Kidney epithelial cell (primary cell): ENCODE measurements around the gene MYO18B. TPM values are rescaled to one million over a fixed set of nuclear protein-coding genes. Genes with fewer than 3 reads are reported as not detected.
"Not testable (repeated sequence)": the region's sequence is repeated elsewhere in the genome, so short reads cannot be mapped to it uniquely, and the experiment has no call there.

ENCODE experiments used
- DNase-seq: peaks from one replicate; pipeline ENCODE4 v3.0.0-alpha.2; 2010; ENCODE audit warnings: low read depth
- H3K27me3 ChIP-seq: 2 replicates; pipeline ENCODE4 v1.6.0; 2011; ENCODE audit warnings: low read length; ENCODE audit not compliant: control insufficient read depth, insufficient read depth
- H3K36me3 ChIP-seq: 2 replicates; pipeline ENCODE4 v1.5.1; 2011; ENCODE audit warnings: low read length; ENCODE audit not compliant: control insufficient read depth, insufficient read depth
- H3K4me3 ChIP-seq: 2 replicates; pipeline ENCODE4 v1.5.1; 2011; ENCODE audit warnings: low read depth, mild to moderate bottlenecking, control low read depth, low read length
- total RNA-seq: library from RNA; depleted of rRNA; stranded (reverse); fragments of >200 nt; gene quantifications from 2 replicates; pipeline ENCODE4 v1.2.3, GENCODE V29; 2015
- TF ChIP-seq, protein P1 (sequence below): IDR thresholded peaks from 2 replicates; pipeline ENCODE4 v1.5.1; 2011; ENCODE audit warnings: mild to moderate bottlenecking, moderate library complexity, low read length, control low read depth, inconsistent platforms; ENCODE audit not compliant: insufficient read depth, poor library complexity, severe bottlenecking

MYO18B gene
- total RNA-seq, 1 donor from 2014 or later = not detected

DNA sequence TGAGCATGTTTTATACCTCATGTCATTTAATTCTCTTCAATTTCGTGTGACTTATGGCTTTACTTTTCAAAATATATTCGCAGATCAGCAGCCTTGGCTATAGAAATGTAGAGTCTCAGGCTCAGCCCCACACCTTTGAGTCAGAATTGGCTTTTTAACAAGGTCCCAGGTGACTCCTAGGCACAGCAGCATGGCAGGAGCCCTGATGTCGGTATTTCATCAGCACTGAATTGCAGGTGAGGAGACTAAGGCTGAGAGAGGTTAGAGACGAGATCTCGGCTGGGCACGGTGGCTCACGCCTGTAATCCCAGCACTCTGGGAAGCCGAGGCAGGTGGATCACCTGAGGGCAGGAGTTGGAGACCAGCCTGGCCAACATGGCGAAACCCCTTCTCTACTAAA lies 230.4 kb downstream of the MYO18B start:
- H3K27me3 ChIP-seq = no peaks in the 10 kb centered on the region
- no peaks in the 10 kb centered on the region for H3K36me3 ChIP-seq
- TF ChIP-seq, protein P1, sequence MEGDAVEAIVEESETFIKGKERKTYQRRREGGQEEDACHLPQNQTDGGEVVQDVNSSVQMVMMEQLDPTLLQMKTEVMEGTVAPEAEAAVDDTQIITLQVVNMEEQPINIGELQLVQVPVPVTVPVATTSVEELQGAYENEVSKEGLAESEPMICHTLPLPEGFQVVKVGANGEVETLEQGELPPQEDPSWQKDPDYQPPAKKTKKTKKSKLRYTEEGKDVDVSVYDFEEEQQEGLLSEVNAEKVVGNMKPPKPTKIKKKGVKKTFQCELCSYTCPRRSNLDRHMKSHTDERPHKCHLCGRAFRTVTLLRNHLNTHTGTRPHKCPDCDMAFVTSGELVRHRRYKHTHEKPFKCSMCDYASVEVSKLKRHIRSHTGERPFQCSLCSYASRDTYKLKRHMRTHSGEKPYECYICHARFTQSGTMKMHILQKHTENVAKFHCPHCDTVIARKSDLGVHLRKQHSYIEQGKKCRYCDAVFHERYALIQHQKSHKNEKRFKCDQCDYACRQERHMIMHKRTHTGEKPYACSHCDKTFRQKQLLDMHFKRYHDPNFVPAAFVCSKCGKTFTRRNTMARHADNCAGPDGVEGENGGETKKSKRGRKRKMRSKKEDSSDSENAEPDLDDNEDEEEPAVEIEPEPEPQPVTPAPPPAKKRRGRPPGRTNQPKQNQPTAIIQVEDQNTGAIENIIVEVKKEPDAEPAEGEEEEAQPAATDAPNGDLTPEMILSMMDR = no peak
- DNase-seq = no peak
- no peak overlapping the region for H3K4me3 ChIP-seq

DNA sequence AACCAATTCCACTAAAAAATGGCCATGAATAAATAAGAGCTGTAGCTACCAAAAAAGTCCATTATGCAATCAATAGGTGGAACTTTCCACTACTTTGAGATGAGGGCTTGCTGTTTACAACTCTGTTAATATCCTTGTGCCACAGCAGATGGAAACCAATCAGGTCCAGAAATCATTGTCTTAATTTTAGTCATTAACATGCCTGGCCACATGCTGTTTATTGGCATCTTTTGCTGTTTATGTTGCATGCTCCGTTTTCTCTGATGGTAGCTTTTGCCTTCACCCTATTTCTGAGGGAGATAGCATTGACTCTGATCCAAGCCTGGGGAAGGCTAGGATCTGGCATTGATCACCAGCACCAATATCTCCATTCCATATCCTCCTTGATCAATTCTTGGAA lies 234.4 kb downstream of the MYO18B start:
- DNase-seq = no peak
- H3K4me3 ChIP-seq = no peak overlapping the region
- TF ChIP-seq, protein P1 = no peak
- H3K27me3 ChIP-seq = no peaks in the 10 kb centered on the region
- H3K36me3 ChIP-seq = no peaks in the 10 kb centered on the region

DNA sequence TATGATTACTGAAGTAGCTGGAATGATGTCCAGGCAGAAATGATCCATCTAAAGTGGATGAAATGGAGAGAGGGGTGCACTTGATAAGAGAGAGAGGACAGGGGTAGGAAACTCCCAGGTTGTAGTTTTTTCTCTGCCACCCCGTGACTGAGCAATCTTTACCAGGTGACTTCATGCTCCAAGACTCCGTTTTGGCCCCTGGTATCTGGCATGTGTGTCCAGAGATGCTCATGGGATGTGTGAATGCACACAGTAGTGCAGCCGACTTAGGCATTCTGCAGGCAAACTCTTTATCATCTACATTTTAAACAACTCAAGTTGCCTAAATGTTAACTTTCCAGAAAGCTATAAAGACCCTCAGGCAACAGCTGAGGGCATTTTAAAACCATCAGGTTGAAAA lies 238.0 kb downstream of the MYO18B start:
- no peaks in the 10 kb centered on the region for H3K27me3 ChIP-seq
- no peak overlapping the region for H3K4me3 ChIP-seq
- no peaks in the 10 kb centered on the region for H3K36me3 ChIP-seq
- no peak for DNase-seq
- TF ChIP-seq, protein P1 = no peak

DNA sequence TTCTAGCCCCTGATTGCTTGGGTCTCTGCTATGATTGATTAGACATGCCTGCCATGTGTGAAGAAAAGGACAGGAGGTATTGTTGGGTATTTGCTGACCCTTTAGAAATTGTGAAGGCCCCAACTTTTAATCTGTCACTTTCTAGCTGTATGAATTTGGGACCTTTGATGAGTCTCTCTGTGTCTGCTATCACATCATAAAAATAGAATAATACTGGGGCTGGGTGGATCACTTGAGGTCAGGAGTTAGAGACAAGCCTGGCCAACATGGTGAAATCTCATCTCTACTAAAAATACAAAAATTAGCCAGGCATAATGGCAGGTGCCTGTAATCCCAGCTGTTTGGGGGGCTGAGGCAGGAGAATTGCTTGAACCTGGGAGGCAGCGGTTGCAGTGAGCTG lies 242.9 kb downstream of the MYO18B start:
- H3K36me3 ChIP-seq, DNase-seq, H3K4me3 ChIP-seq, H3K27me3 ChIP-seq: not testable (repeated sequence)

DNA sequence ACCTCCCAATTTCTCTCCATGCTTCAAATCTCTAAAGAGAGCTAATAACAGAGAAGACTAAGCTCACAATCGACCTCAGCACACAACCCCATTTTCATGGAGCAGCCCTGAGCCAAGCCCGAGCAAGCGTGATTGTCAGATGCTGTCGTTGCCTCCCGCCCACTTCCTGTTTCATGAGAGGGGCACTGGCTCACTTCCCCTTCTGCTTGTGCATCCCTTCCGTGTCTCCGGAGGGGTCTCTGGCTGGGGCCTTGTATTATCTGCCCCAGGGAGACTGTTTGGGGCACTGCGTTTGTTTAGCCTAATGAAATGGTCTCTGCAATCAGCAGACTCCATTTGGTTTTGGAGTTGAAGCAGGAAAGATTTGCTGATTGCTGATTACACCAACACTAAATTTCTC lies 246.0 kb downstream of the MYO18B start:
- DNase-seq = no peak
- Histone ChIP-seq H3K36me3 (no peaks in the 10 kb centered on the region), H3K4me3 (no peak overlapping the region), H3K27me3 (no peaks in the 10 kb centered on the region)
- TF ChIP-seq, protein P1 = no peak

DNA sequence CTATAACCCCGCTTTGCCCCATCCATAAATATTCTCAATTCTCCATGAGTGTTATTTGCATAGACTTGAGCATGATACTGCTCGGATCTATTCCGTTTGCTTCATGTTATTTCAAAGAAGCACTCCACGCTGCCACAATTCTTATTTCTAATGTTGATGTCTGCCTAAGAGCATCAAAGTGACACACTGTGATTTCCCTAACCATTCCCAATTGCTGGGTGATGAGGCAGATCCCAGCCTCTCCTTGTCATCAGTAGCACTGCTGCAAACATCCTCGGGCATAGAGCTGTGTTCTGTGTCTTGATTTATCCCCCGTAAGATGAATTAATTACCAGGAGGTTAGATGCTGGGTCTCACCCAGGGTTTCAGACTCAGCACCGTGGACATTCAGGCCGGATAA lies 249.0 kb downstream of the MYO18B start:
- H3K4me3 ChIP-seq = no peak overlapping the region
- no peaks in the 10 kb centered on the region for H3K27me3 ChIP-seq
- no peaks in the 10 kb centered on the region for H3K36me3 ChIP-seq
- TF ChIP-seq, protein P1 = no peak
- DNase-seq = no peak
